Measurements from ENCODE around the gene UBE2E2.

The UBE2E2 gene

GRCh38 chr3:23202921-23203707, at the start of gene UBE2E2:
Gene UBE2E2, plus strand, starts transcription at chr3:23203327.
- TF ChIP-seq POLR2A (IDR thresholded peaks at IDR 0.05; ENCODE audit: extremely low read depth, insufficient read length) = peak; percentile 54
- TF ChIP-seq CTCF (IDR thresholded peaks at IDR 0.05; ENCODE audit: low read depth, low read length) = no peak
- TF ChIP-seq MYC (IDR thresholded peaks at IDR 0.05; ENCODE audit: low read depth, low read length) = no peak; the same call in 1 of the 2 replicates
- no peak for TF ChIP-seq MAX (IDR thresholded peaks at IDR 0.05; ENCODE audit: low read depth, low read length)
- DNase-seq (ENCODE audit: low read depth) = peak; percentile 68
- peak within 1 kb of the TSS; percentile 76 for H3K4me3 ChIP-seq (ENCODE audit: low read depth, low read length)

- no peak overlapping the region for H3K4me3 ChIP-seq (ENCODE audit: low read depth, low read length)
- no peak for TF ChIP-seq MAX (IDR thresholded peaks at IDR 0.05; ENCODE audit: low read depth, low read length)
- no peak for TF ChIP-seq POLR2A (IDR thresholded peaks at IDR 0.05; ENCODE audit: extremely low read depth, insufficient read length)
- TF ChIP-seq CTCF (IDR thresholded peaks at IDR 0.05; ENCODE audit: low read depth, low read length) = no peak
- no peak for TF ChIP-seq MYC (IDR thresholded peaks at IDR 0.05; ENCODE audit: low read depth, low read length)
- no peak for DNase-seq (ENCODE audit: low read depth)
Observed at GRCh38 chr3:23153436-23153835, 49.7 kb upstream of the UBE2E2 start.

- TF ChIP-seq POLR2A (IDR thresholded peaks at IDR 0.05; ENCODE audit: extremely low read depth, insufficient read length) (no peak), MAX (IDR thresholded peaks at IDR 0.05; ENCODE audit: low read depth, low read length) (no peak), MYC (IDR thresholded peaks at IDR 0.05; ENCODE audit: low read depth, low read length) (no peak), CTCF (IDR thresholded peaks at IDR 0.05; ENCODE audit: low read depth, low read length) (no peak)
- no peak for DNase-seq (ENCODE audit: low read depth)
- no peak overlapping the region for H3K4me3 ChIP-seq (ENCODE audit: low read depth, low read length)
Observed at GRCh38 chr3:23157331-23157730, 45.8 kb upstream of the UBE2E2 start.

GRCh38 chr3:23159929-23160328, 43.2 kb upstream of the UBE2E2 start:
- no peak overlapping the region for H3K4me3 ChIP-seq (ENCODE audit: low read depth, low read length)
- no peak for DNase-seq (ENCODE audit: low read depth)
- TF ChIP-seq POLR2A (IDR thresholded peaks at IDR 0.05; ENCODE audit: extremely low read depth, insufficient read length) (no peak), MYC (IDR thresholded peaks at IDR 0.05; ENCODE audit: low read depth, low read length) (no peak), CTCF (IDR thresholded peaks at IDR 0.05; ENCODE audit: low read depth, low read length) (no peak), MAX (IDR thresholded peaks at IDR 0.05; ENCODE audit: low read depth, low read length) (no peak)

- no peak for DNase-seq (ENCODE audit: low read depth)
- TF ChIP-seq CTCF (IDR thresholded peaks at IDR 0.05; ENCODE audit: low read depth, low read length) = no peak
- no peak for TF ChIP-seq POLR2A (IDR thresholded peaks at IDR 0.05; ENCODE audit: extremely low read depth, insufficient read length)
- no peak for TF ChIP-seq MYC (IDR thresholded peaks at IDR 0.05; ENCODE audit: low read depth, low read length)
- no peak for TF ChIP-seq MAX (IDR thresholded peaks at IDR 0.05; ENCODE audit: low read depth, low read length)
- no peak overlapping the region for H3K4me3 ChIP-seq (ENCODE audit: low read depth, low read length)
Observed at GRCh38 chr3:23161308-23161707, 41.8 kb upstream of the UBE2E2 start.
